Kidney (tissue), 14 donors: ENCODE results near the gene AGL. TPM values are rescaled to one million over a fixed set of nuclear protein-coding genes. Genes with fewer than 3 reads are reported as not detected.
"Not testable (repeated sequence)": the region's sequence is repeated elsewhere in the genome, so short reads cannot be mapped to it uniquely, and the experiment has no call there.

Source experiments
- DNase-seq, 5 donors: peaks; one replicate each; pipeline ENCODE4 v3.0.0-alpha.2; 2013 to 2020
- FAIRE-seq: peaks from 2 replicates; lab custom pipeline; 2012; peaks lifted over from hg19 to GRCh38; lab: Jason Lieb, UNC
- H3K27ac ChIP-seq, 2 donors: one replicate each; pipeline ENCODE4 v1.7.0; 2013; ENCODE audit warnings: low read depth in 2 of 2, low read length in 2 of 2, inconsistent platforms in 1 of 2
- H3K27me3 ChIP-seq: one replicate; pipeline ENCODE4 v1.7.1; 2013; ENCODE audit warnings: low read length, inconsistent platforms; ENCODE audit not compliant: control insufficient read depth, insufficient read depth
- H3K36me3 ChIP-seq, 3 donors: one replicate each; pipeline versions ENCODE4 v1.7.0 to v1.7.1; 2013; ENCODE audit warnings: low read length in 3 of 3, control low read depth in 1 of 3, inconsistent platforms in 1 of 3; ENCODE audit not compliant: insufficient read depth in 3 of 3, control insufficient read depth in 2 of 3
- H3K4me1 ChIP-seq, 3 donors: one replicate each; pipeline versions ENCODE4 v1.7.0 to v1.7.1; 2013; ENCODE audit warnings: low read length in 3 of 3, inconsistent platforms in 1 of 3, low read depth in 1 of 3; ENCODE audit not compliant: control insufficient read depth in 2 of 3, insufficient read depth in 2 of 3
- H3K4me3 ChIP-seq, 3 donors: one replicate each; pipeline versions ENCODE4 v1.7.0 to v1.8.1; 2013; ENCODE audit warnings: low read length in 3 of 3, control low read depth in 1 of 3, inconsistent platforms in 1 of 3
- H3K9ac ChIP-seq, 3 donors: one replicate each; pipeline versions ENCODE4 v1.7.0 to v1.7.1; 2013; ENCODE audit warnings: low read length in 3 of 3, control low read depth in 1 of 3, inconsistent platforms in 1 of 3
- H3K9me3 ChIP-seq, 3 donors: one replicate each; pipeline versions ENCODE4 v1.7.0 to v1.7.1; 2013; ENCODE audit warnings: low read length in 3 of 3, control low read depth in 1 of 3, inconsistent platforms in 1 of 3; ENCODE audit not compliant: control insufficient read depth in 2 of 3, insufficient read depth in 1 of 3
- intact Hi-C: fragments of 100-400 bp; cut with DNase I; formaldehyde crosslinking; loops from one replicate; pipeline ENCODE4 v1.11.1; 2022
- polyA plus RNA-seq: library from polyadenylated mRNA; stranded (reverse); fragments of 350-450 nt; fragmentation: Illumina TruSeq; extraction: RNeasy Lipid Tissue Mini Kit (QIAGEN cat#74804); gene quantifications from one replicate; pipeline ENCODE4 v1.2.3, GENCODE V29; 2014; ENCODE audit warnings: low read depth, low replicate concordance; ENCODE audit not compliant: insufficient read depth
- total RNA-seq: library from RNA; stranded (reverse); fragmentation: NEBNext Ultra II Directional; extraction: Animal tissue kit (Norgen Biotek cat#: 25700); gene quantifications from one replicate; pipeline ENCODE4 v1.2.1, GENCODE V29; 2021
- TF ChIP-seq, protein P1 (sequence below): IDR thresholded peaks from 3 replicates; pipeline ENCODE4 v1.5.1; 2012; ENCODE audit warnings: mild to moderate bottlenecking, moderate library complexity, borderline replicate concordance; ENCODE audit not compliant: insufficient read depth; ENCODE audit errors: extremely low read depth
- donor health status: control.
- donor health status: control.
- donor health status: control.
- donor health status: control.
- donor health status: control.
- donor health status: DM: yes; HTN: yes; CAD: no.
- donor health status: Normal renal cell carcinoma (clear cell type).

The AGL gene
- total and polyA plus RNA-seq, 2 donors from 2014 or later = 9.1 to 19.8 TPM

DNA sequence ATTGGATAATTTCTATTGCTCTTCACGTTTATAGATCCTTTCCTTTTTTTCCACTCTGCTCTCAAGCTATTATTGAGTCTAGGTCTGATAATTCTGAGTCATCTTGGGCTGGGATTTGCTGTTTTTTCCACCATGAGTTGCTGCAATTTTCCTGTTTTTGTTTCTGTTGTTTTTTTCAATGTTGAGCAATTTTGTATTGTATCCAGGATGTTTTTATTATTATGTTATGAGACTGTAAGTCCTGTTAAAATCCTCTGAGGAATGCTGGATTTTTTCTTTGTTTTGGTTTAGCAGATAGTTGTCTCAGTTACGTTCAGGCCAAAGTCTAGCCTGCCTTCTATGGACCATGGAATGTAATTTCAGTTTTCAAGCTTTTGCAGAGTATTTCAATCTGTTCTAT is 106.6 kb downstream of the AGL start:
- DNase-seq = no peak
- Histone ChIP-seq H3K27ac (peak overlapping the region in 1 of 2 donors; percentile 17), H3K9me3 (no peaks in the 10 kb centered on the region), H3K4me3 (no peak overlapping the region), H3K4me1 (no peaks in the 10 kb centered on the region), H3K27me3 (no peaks in the 10 kb centered on the region), H3K9ac (no peak overlapping the region), H3K36me3 (no peaks in the 10 kb centered on the region)
- intact Hi-C loops = no loop called here
- FAIRE-seq = peak; percentile 25
- TF ChIP-seq, protein P1, sequence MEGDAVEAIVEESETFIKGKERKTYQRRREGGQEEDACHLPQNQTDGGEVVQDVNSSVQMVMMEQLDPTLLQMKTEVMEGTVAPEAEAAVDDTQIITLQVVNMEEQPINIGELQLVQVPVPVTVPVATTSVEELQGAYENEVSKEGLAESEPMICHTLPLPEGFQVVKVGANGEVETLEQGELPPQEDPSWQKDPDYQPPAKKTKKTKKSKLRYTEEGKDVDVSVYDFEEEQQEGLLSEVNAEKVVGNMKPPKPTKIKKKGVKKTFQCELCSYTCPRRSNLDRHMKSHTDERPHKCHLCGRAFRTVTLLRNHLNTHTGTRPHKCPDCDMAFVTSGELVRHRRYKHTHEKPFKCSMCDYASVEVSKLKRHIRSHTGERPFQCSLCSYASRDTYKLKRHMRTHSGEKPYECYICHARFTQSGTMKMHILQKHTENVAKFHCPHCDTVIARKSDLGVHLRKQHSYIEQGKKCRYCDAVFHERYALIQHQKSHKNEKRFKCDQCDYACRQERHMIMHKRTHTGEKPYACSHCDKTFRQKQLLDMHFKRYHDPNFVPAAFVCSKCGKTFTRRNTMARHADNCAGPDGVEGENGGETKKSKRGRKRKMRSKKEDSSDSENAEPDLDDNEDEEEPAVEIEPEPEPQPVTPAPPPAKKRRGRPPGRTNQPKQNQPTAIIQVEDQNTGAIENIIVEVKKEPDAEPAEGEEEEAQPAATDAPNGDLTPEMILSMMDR = no peak

DNA sequence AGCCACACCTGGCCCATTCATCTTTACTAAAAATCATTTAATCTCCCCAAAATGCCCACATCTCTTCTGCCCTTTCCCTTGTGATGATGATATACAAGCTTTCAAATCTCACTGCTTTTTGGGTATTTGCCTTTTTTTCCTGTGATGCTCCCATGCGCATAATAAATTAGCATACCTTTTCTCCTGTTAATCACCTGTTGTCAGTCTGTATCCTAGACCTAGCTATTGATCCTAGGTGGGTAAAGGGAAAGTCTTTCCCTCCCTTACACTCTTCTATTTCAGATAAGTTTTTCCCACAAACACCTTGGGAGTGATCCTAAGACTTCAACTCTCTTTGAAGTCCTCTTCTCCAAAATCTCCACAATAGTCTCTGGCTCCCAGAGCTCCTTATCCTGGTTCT is 107.7 kb downstream of the AGL start:
- Histone ChIP-seq H3K4me1 (no peaks in the 10 kb centered on the region), H3K9ac (no peak overlapping the region), H3K27me3 (no peaks in the 10 kb centered on the region), H3K27ac (no peak overlapping the region), H3K36me3 (no peaks in the 10 kb centered on the region), H3K4me3 (no peak overlapping the region), H3K9me3 (no peaks in the 10 kb centered on the region)
- intact Hi-C loops = no loop called here
- TF ChIP-seq, protein P1 = no peak
- DNase-seq (no peak), FAIRE-seq (no peak)

DNA sequence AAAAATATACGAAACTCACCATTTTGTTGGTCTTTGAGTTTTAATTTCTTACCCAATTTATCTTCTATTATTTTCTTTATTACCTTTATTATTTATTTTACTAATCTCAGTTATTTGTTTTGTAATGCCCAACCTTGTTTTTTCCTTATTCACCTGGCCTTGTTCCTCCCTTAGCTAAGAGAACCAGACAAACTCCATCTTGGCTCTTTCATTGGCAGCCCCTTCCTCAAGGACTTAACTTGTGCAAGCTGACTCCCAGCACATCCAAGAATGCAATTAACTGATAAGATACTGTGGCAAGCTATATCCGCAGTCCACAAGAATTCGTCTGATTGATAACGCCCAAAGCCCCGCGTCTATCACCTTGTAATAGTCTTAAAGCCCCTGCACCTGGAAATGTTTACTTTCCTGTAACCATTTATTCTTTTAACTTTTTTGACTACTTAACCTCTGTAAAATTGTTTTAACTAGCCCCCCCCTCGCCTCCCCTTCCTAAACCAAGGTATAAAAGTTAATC is 109.1 kb downstream of the AGL start:
- H3K27me3 ChIP-seq, DNase-seq, H3K4me3 ChIP-seq, H3K9me3 ChIP-seq, H3K27ac ChIP-seq, H3K36me3 ChIP-seq, H3K9ac ChIP-seq, FAIRE-seq, intact Hi-C loops, H3K4me1 ChIP-seq: not testable (repeated sequence)

DNA sequence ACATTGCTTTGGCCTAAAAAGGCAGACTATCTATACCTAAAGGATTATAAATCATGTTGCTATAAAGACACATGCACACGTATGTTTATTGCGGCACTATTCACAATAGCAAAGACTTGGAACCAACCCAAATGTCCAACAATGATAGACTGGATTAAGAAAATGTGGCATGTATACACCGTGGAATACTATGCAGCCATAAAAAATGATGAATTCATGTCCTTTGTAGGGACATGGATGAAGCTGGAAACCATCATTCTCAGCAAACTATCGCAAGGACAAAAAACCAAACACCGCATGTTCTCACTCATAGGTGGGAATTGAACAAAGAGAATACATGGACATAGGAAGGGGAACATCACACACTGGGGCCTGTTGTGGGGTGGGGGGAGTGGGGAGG is 110.1 kb downstream of the AGL start:
- intact Hi-C loops, H3K27me3 ChIP-seq, H3K4me1 ChIP-seq, H3K9ac ChIP-seq, FAIRE-seq, H3K4me3 ChIP-seq, H3K27ac ChIP-seq, DNase-seq, H3K36me3 ChIP-seq, H3K9me3 ChIP-seq: not testable (repeated sequence)
